B cell (primary cell): ENCODE measurements around the gene MYH7. TPM values are rescaled to one million over a fixed set of nuclear protein-coding genes. Genes with fewer than 3 reads are reported as not detected.

ENCODE experiments used
- ATAC-seq: fragments of 200-7000 bp; cut with Tn5 transposase; one replicate; pipeline ENCODE4 v1.10.0; 2021; ENCODE audit warnings: low read depth, mild to moderate bottlenecking, moderate number of reproducible peaks, moderate library complexity
- CTCF ChIA-PET: fragments of 350-600 bp; sonication (Branson Sonifier 250); formaldehyde crosslinking; loops from one replicate; lab custom pipeline; 2021; ENCODE audit warnings: antibody characterized with exemption, inconsistent platforms; lab: Charles Lee
- POLR2A ChIA-PET: fragments of 350-600 bp; sonication (Branson Sonifier 250); formaldehyde crosslinking; loops from one replicate; lab custom pipeline; 2021; ENCODE audit warnings: antibody characterized with exemption; lab: Charles Lee
- DNase-seq: peaks from one replicate; pipeline ENCODE4 v3.0.0; 2013
- H2AFZ ChIP-seq: 2 replicates; pipeline ENCODE4 v1.6.1; 2012; ENCODE audit warnings: mild to moderate bottlenecking, low read depth, low read length; ENCODE audit not compliant: insufficient read depth, poor library complexity, severe bottlenecking
- H3K27ac ChIP-seq, 2 donors: 1 replicate in 1 of 2; 2 replicates in 1 of 2; pipeline ENCODE4 v1.5.1; 2012 to 2013; ENCODE audit warnings: low read length in 2 of 2, mild to moderate bottlenecking in 2 of 2, moderate library complexity in 1 of 2
- H3K27me3 ChIP-seq, 4 experiments: fragments of 200-600 bp in 1 of 4; sonication (generic) in 1 of 4; replicated peaks in 1 of 4; 1 replicate in 2 of 4; 2 replicates in 2 of 4; pipeline versions ENCODE4 v1.6.1 to v1.7.0; 2013 to 2016; ENCODE audit warnings: low read length in 3 of 4, mild to moderate bottlenecking in 2 of 4, mixed read lengths in 1 of 4, moderate library complexity in 1 of 4; ENCODE audit not compliant: insufficient read depth in 4 of 4, control insufficient read depth in 3 of 4; ENCODE audit errors: control extremely low read depth in 1 of 4
- H3K36me3 ChIP-seq, 2 experiments: replicated peaks in 1 of 2; 1 replicate in 1 of 2; 2 replicates in 1 of 2; pipeline versions ENCODE4 v1.6.1 to v1.7.1; 2013; ENCODE audit warnings: low read length in 1 of 2; ENCODE audit not compliant: insufficient read depth in 2 of 2, control insufficient read depth in 1 of 2; ENCODE audit errors: control extremely low read depth in 1 of 2, extremely low read depth in 1 of 2
- H3K4me1 ChIP-seq, 2 donors: fragments of 200-600 bp in 1 of 2; sonication (generic) in 1 of 2; 1 replicate in 1 of 2; 2 replicates in 1 of 2; pipeline versions ENCODE4 v1.5.1 to v1.6.1; 2013 to 2017; ENCODE audit warnings: low read length in 2 of 2; ENCODE audit not compliant: control insufficient read depth in 2 of 2, insufficient read depth in 2 of 2
- H3K4me2 ChIP-seq: replicated peaks from 2 replicates; pipeline ENCODE3; 2012; ENCODE audit warnings: mild to moderate bottlenecking, low read depth, low read length; ENCODE audit not compliant: poor library complexity, severe bottlenecking
- H3K4me3 ChIP-seq, 5 experiments: fragments of 200-600 bp in 1 of 5; sonication (generic) in 1 of 5; 1 replicate in 3 of 5; 2 replicates in 2 of 5; pipeline versions ENCODE4 v1.5.1 to v1.7.0; 2011 to 2016; ENCODE audit warnings: low read length in 4 of 5, mild to moderate bottlenecking in 4 of 5, low read depth in 2 of 5, control low read depth in 1 of 5, moderate library complexity in 1 of 5; ENCODE audit not compliant: insufficient read depth in 1 of 5; ENCODE audit errors: control extremely low read depth in 1 of 5, extremely low read depth in 1 of 5
- H3K79me2 ChIP-seq: fragments of 200-600 bp; sonication (generic); one replicate; pipeline ENCODE4 v1.6.0; 2016; ENCODE audit warnings: low read length; ENCODE audit not compliant: control insufficient read depth, insufficient read depth
- H3K9ac ChIP-seq: fragments of 200-600 bp; sonication (generic); 2 replicates; pipeline ENCODE4 v1.6.1; 2017; ENCODE audit warnings: mild to moderate bottlenecking, low read length, moderate library complexity
- H3K9me3 ChIP-seq, 3 donors: one replicate each; pipeline versions ENCODE4 v1.6.1 to v1.7.1; 2013; ENCODE audit warnings: low read length in 2 of 3; ENCODE audit not compliant: control insufficient read depth in 2 of 3, insufficient read depth in 1 of 3; ENCODE audit errors: control extremely low read depth in 1 of 3
- H4K20me1 ChIP-seq: 2 replicates; pipeline ENCODE4 v1.6.0; 2012; ENCODE audit warnings: mild to moderate bottlenecking, low read length; ENCODE audit not compliant: insufficient read depth, control insufficient read depth, poor library complexity, severe bottlenecking
- H3K27ac Mint-ChIP-seq: one replicate; pipeline ENCODE4 v1.8.0; 2021; ENCODE audit warnings: mixed read lengths
- H3K27me3 Mint-ChIP-seq: one replicate; pipeline ENCODE4 v1.8.0; 2021; ENCODE audit warnings: mixed read lengths
- H3K4me1 Mint-ChIP-seq: one replicate; pipeline ENCODE4 v1.8.0; 2021; ENCODE audit warnings: mixed read lengths
- H3K4me3 Mint-ChIP-seq: one replicate; pipeline ENCODE4 v1.8.0; 2021; ENCODE audit warnings: mixed read lengths
- H3K9me3 Mint-ChIP-seq: one replicate; pipeline ENCODE4 v1.8.0; 2022; ENCODE audit warnings: mixed read lengths; ENCODE audit not compliant: insufficient read depth
- EZH2 ChIP-seq: IDR thresholded peaks from 2 replicates; pipeline ENCODE4 v1.6.1; 2012; ENCODE audit warnings: borderline replicate concordance, low read depth, mild to moderate bottlenecking, moderate library complexity, low read length; ENCODE audit not compliant: insufficient read depth, poor library complexity, severe bottlenecking
- WGBS: methylation state at CpG from one replicate; pipeline ENCODE4 v1.1.5; 2013; ENCODE audit warnings: missing lambda C conversion rate; ENCODE audit not compliant: insufficient coverage; 5-methylcytosine and 5-hydroxymethylcytosine counted together
- intact Hi-C: fragments of 100-400 bp; cut with micrococcal nuclease; formaldehyde crosslinking; loops from one replicate; pipeline ENCODE4 v1.10.0; 2022
- polyA plus RNA-seq: library from polyadenylated mRNA; depleted of rRNA; stranded (reverse); fragments of >200 nt; gene quantifications from 2 replicates; pipeline ENCODE4 v1.2.3, GENCODE V29; 2012
- total RNA-seq, 2 donors: library from RNA; stranded (reverse); fragments of 120-200 nt in 1 of 2; gene quantifications; 1 replicate in 1 of 2; 2 replicates in 1 of 2; pipeline versions ENCODE4 v1.2.3 to v1.2.4, GENCODE V29; 2013 to 2022
- TF ChIP-seq, protein P1 (sequence below): fragments of 200-600 bp; IDR thresholded peaks from one replicate; pipeline ENCODE4 v1.8.0; 2022; ENCODE audit warnings: antibody characterized with exemption, mild to moderate bottlenecking

The MYH7 gene
- total and polyA plus RNA-seq, 2 donors (not counting 1 experiment from before 2014, with no cell fraction given): not detected

DNA sequence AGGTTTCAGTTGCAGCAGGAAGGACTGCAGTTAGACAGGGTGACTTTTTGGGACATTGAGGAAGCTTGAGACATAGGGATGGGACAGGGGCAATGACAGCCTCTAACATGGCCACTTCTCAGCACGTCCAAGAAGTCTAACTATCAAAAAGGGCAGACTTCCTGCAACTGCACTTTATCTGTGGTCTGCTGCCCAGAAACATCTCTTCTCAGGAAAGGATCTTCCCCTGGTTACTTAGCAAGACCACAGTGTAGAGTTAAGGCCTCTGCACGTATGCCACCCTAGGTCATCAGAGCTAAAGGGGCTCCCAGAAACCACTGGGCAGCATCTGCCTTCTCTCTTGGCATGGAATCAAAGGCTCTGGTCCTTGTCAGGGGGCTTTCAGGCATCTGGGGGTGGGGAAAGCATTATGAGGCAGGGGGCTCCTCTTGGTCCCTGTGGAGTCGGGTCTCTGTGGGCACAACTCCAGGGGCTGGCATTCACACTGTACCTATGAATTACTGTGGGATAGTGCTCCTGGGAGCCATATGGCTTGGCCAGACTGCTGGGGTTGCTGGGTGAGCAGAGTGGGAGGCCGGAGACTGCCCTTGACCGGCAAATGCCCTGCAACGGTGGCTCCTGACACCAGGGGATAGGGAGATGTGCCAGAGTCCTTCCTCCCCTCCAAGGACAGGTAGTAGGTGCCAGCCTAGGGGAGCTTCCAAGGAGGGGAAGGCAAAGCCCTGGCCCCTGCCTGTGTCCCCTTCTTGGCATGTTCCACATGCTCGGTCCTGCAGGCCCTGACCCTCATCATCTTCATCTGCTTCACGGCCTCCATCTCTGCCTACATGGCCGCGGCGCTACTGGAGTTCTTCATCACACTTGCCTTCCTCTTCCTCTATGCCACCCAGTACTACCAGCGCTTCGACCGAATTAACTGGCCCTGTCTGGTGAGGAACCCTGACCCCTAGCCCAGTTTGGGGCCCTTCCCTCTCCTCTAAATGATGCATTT, 57.6 kb downstream of the MYH7 start:
- H3K9ac ChIP-seq: no peak overlapping the region
- no peak overlapping the region for H3K4me3 Mint-ChIP-seq
- H3K27ac ChIP-seq: no peak overlapping the region
- ChIA-PET CTCF (interaction anchor here (5.7 to 8.7 kb wide), 2 partner anchors 110 to 257 kb away, joined by 48 to 129 read pairs; no protein-coding TSS in a partner anchor), POLR2A (no interaction called here)
- ATAC-seq (no peak), DNase-seq (no peak)
- H3K4me1 Mint-ChIP-seq: no peaks in the 10 kb centered on the region
- H3K4me2 ChIP-seq: no peak overlapping the region
- no peaks in the 10 kb centered on the region for H3K36me3 ChIP-seq
- H3K27me3 Mint-ChIP-seq: peaks cover 24% of the 10 kb centered on the region
- TF ChIP-seq EZH2: no peak
- TF ChIP-seq, protein P1, sequence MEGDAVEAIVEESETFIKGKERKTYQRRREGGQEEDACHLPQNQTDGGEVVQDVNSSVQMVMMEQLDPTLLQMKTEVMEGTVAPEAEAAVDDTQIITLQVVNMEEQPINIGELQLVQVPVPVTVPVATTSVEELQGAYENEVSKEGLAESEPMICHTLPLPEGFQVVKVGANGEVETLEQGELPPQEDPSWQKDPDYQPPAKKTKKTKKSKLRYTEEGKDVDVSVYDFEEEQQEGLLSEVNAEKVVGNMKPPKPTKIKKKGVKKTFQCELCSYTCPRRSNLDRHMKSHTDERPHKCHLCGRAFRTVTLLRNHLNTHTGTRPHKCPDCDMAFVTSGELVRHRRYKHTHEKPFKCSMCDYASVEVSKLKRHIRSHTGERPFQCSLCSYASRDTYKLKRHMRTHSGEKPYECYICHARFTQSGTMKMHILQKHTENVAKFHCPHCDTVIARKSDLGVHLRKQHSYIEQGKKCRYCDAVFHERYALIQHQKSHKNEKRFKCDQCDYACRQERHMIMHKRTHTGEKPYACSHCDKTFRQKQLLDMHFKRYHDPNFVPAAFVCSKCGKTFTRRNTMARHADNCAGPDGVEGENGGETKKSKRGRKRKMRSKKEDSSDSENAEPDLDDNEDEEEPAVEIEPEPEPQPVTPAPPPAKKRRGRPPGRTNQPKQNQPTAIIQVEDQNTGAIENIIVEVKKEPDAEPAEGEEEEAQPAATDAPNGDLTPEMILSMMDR: no peak
- H3K79me2 ChIP-seq: no peaks in the 10 kb centered on the region
- H3K4me3 ChIP-seq: no peak overlapping the region
- 86% methylated on average over 11 of the region's 14 CpGs for WGBS
- no peaks in the 10 kb centered on the region for H3K9me3 ChIP-seq
- H3K27me3 ChIP-seq: peaks cover 0 to 16% (median 0%) of the 10 kb centered on the region in 4 experiments
- intact Hi-C loops: no loop called here
- H4K20me1 ChIP-seq: no peaks in the 10 kb centered on the region
- H3K27ac Mint-ChIP-seq: no peak overlapping the region
- no peak overlapping the region for H2AFZ ChIP-seq
- no peaks in the 10 kb centered on the region for H3K9me3 Mint-ChIP-seq
- H3K4me1 ChIP-seq: no peaks in the 10 kb centered on the region

DNA sequence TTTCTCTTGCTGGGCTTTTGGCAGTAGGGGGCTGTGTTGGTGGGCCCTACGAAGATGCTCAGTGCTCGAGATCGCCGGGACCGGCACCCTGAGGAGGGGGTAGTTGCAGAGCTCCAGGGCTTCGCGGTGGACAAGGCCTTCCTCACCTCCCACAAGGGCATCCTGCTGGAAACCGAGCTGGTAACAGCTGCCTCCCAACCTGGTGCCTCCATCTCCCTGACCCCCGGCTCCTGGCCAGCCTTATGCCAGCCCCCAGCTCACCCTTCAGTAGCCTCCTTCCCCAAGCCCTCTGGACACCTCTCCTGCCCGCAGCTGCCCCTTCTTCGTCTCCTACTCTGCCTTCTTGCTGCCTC, 58.3 kb downstream of the MYH7 start:
- peaks cover 17% of the 10 kb centered on the region for H3K27me3 Mint-ChIP-seq
- H3K27ac ChIP-seq: no peak overlapping the region
- H4K20me1 ChIP-seq: no peaks in the 10 kb centered on the region
- no peak overlapping the region for H3K4me2 ChIP-seq
- ChIA-PET POLR2A (no interaction called here), CTCF (interaction anchor here (5.7 to 8.7 kb wide), 2 partner anchors 110 to 256 kb away, joined by 48 to 129 read pairs; no protein-coding TSS in a partner anchor)
- no peaks in the 10 kb centered on the region for H3K79me2 ChIP-seq
- ATAC-seq (no peak), DNase-seq (no peak)
- no peak for TF ChIP-seq EZH2
- TF ChIP-seq, protein P1: no peak
- intact Hi-C loops: no loop called here
- H2AFZ ChIP-seq: no peak overlapping the region
- no peak overlapping the region for H3K9ac ChIP-seq
- no peak overlapping the region for H3K4me3 ChIP-seq
- H3K9me3 Mint-ChIP-seq: no peaks in the 10 kb centered on the region
- H3K27me3 ChIP-seq: peaks cover 0 to 14% (median 0%) of the 10 kb centered on the region in 4 experiments
- WGBS: 81% methylated on average over 10 of the region's 11 CpGs
- H3K4me1 ChIP-seq: no peaks in the 10 kb centered on the region
- no peak overlapping the region for H3K27ac Mint-ChIP-seq
- no peaks in the 10 kb centered on the region for H3K4me1 Mint-ChIP-seq
- H3K9me3 ChIP-seq: no peaks in the 10 kb centered on the region
- H3K4me3 Mint-ChIP-seq: no peak overlapping the region
- no peaks in the 10 kb centered on the region for H3K36me3 ChIP-seq
